ENCODE results near the gene GAP43.

The GAP43 gene

GRCh38 chr3:115602194-115602593 is 21.1 kb upstream of the GAP43 start:
- no peak overlapping the region for H3K9ac ChIP-seq (ENCODE audit: low read length)
- H4K5ac ChIP-seq (ENCODE audit: low read length) = no peak overlapping the region
- no peaks in the 10 kb centered on the region for H3K79me1 ChIP-seq (ENCODE audit: low read length)
- no peaks in the 10 kb centered on the region for H3K36me3 ChIP-seq (ENCODE audit: control insufficient read depth, insufficient read depth, low read length)
- no peak overlapping the region for H3K18ac ChIP-seq (ENCODE audit: low read length)
- H2AK5ac ChIP-seq (ENCODE audit: low read length) = no peak overlapping the region
- no peak overlapping the region for H2BK15ac ChIP-seq (replicated peaks; ENCODE audit: low read depth)
- no peak for DNase-seq
- no peak overlapping the region for H3K4me3 ChIP-seq (ENCODE audit: low read length)
- no peaks in the 10 kb centered on the region for H3K4me1 ChIP-seq (ENCODE audit: control insufficient read depth, low read depth, low read length)
- H3K4me2 ChIP-seq (ENCODE audit: low read length) = no peak overlapping the region
- H3K4ac ChIP-seq (ENCODE audit: low read depth, low read length) = no peak overlapping the region
- no peak overlapping the region for H3K56ac ChIP-seq (ENCODE audit: low read length)
- H4K8ac ChIP-seq (ENCODE audit: low read depth, low read length) = no peak overlapping the region
- H2BK120ac ChIP-seq (ENCODE audit: low read depth, low read length) = no peak overlapping the region
- WGBS (ENCODE audit: extremely low coverage, insufficient coverage, low lambda C conversion rate) = no CpG with 5 or more reads among the region's 2 CpGs
- no peaks in the 10 kb centered on the region for H3K79me2 ChIP-seq (ENCODE audit: control insufficient read depth, insufficient read depth, low read length)
- H3K23ac ChIP-seq (ENCODE audit: low read length) = no peak overlapping the region
- no peaks in the 10 kb centered on the region for H3K27me3 ChIP-seq (ENCODE audit: insufficient read depth, low read length, poor library complexity)
- H3K27ac ChIP-seq (ENCODE audit: low read depth, low read length) = no peak overlapping the region
- H2BK5ac ChIP-seq (ENCODE audit: low read length) = no peak overlapping the region

- Histone ChIP-seq H4K8ac (ENCODE audit: low read depth, low read length) (no peak overlapping the region), H3K79me2 (ENCODE audit: control insufficient read depth, insufficient read depth, low read length) (no peaks in the 10 kb centered on the region), H2BK120ac (ENCODE audit: low read depth, low read length) (no peak overlapping the region), H3K79me1 (ENCODE audit: low read length) (no peaks in the 10 kb centered on the region), H3K27ac (ENCODE audit: low read depth, low read length) (no peak overlapping the region), H2BK5ac (ENCODE audit: low read length) (no peak overlapping the region), H3K36me3 (ENCODE audit: control insufficient read depth, insufficient read depth, low read length) (no peaks in the 10 kb centered on the region), H3K18ac (ENCODE audit: low read length) (no peak overlapping the region), H3K9ac (ENCODE audit: low read length) (no peak overlapping the region), H3K23ac (ENCODE audit: low read length) (no peak overlapping the region), H2BK15ac (replicated peaks; ENCODE audit: low read depth) (no peak overlapping the region), H3K4ac (ENCODE audit: low read depth, low read length) (no peak overlapping the region), H3K27me3 (ENCODE audit: insufficient read depth, low read length, poor library complexity) (no peaks in the 10 kb centered on the region), H3K4me3 (ENCODE audit: low read length) (no peak overlapping the region), H2AK5ac (ENCODE audit: low read length) (no peak overlapping the region), H3K4me1 (ENCODE audit: control insufficient read depth, low read depth, low read length) (peaks cover 3% of the 10 kb centered on the region), H3K4me2 (ENCODE audit: low read length) (no peak overlapping the region), H3K56ac (ENCODE audit: low read length) (no peak overlapping the region), H4K5ac (ENCODE audit: low read length) (no peak overlapping the region)
- WGBS (ENCODE audit: extremely low coverage, insufficient coverage, low lambda C conversion rate) = no CpG with 5 or more reads among the region's 3 CpGs
- DNase-seq = no peak
Observed at GRCh38 chr3:115611630-115612029, 11.7 kb upstream of the GAP43 start.

- peak overlapping the region; percentile 8 for H2BK15ac ChIP-seq (replicated peaks; ENCODE audit: low read depth)
- H3K27me3 ChIP-seq (ENCODE audit: insufficient read depth, low read length, poor library complexity) = no peaks in the 10 kb centered on the region
- no peaks in the 10 kb centered on the region for H3K79me1 ChIP-seq (ENCODE audit: low read length)
- DNase-seq = peak; percentile 94
- H3K18ac ChIP-seq (ENCODE audit: low read length) = peak overlapping the region; percentile 53
- peaks cover 3% of the 10 kb centered on the region for H3K4me1 ChIP-seq (ENCODE audit: control insufficient read depth, low read depth, low read length)
- no peaks in the 10 kb centered on the region for H3K36me3 ChIP-seq (ENCODE audit: control insufficient read depth, insufficient read depth, low read length)
- H3K56ac ChIP-seq (ENCODE audit: low read length) = no peak overlapping the region
- no peak overlapping the region for H4K8ac ChIP-seq (ENCODE audit: low read depth, low read length)
- H4K5ac ChIP-seq (ENCODE audit: low read length) = no peak overlapping the region
- no peak overlapping the region for H3K4me2 ChIP-seq (ENCODE audit: low read length)
- no peak overlapping the region for H2AK5ac ChIP-seq (ENCODE audit: low read length)
- no peak overlapping the region for H2BK5ac ChIP-seq (ENCODE audit: low read length)
- WGBS (ENCODE audit: extremely low coverage, insufficient coverage, low lambda C conversion rate) = no CpG with 5 or more reads among the region's 2 CpGs
- peak overlapping the region; percentile 62 for H3K4ac ChIP-seq (ENCODE audit: low read depth, low read length)
- H3K9ac ChIP-seq (ENCODE audit: low read length) = no peak overlapping the region
- no peak overlapping the region for H3K4me3 ChIP-seq (ENCODE audit: low read length)
- H3K23ac ChIP-seq (ENCODE audit: low read length) = no peak overlapping the region
- H2BK120ac ChIP-seq (ENCODE audit: low read depth, low read length) = peak overlapping the region; percentile 51
- peak overlapping the region; percentile 45 for H3K27ac ChIP-seq (ENCODE audit: low read depth, low read length)
- H3K79me2 ChIP-seq (ENCODE audit: control insufficient read depth, insufficient read depth, low read length) = no peaks in the 10 kb centered on the region
Observed at GRCh38 chr3:115615001-115615814, 8.1 kb upstream of the GAP43 start.

- H3K79me2 ChIP-seq (ENCODE audit: control insufficient read depth, insufficient read depth, low read length) = no peaks in the 10 kb centered on the region
- no CpG with 5 or more reads among the region's 4 CpGs for WGBS (ENCODE audit: extremely low coverage, insufficient coverage, low lambda C conversion rate)
Observed at GRCh38 chr3:115616461-115616860, 6.8 kb upstream of the GAP43 start.

GRCh38 chr3:115617591-115617990 is 5.7 kb upstream of the GAP43 start:
- H2BK15ac ChIP-seq (replicated peaks; ENCODE audit: low read depth) = no peak overlapping the region
- peaks cover 3% of the 10 kb centered on the region for H3K4me1 ChIP-seq (ENCODE audit: control insufficient read depth, low read depth, low read length)
- H2BK5ac ChIP-seq (ENCODE audit: low read length) = no peak overlapping the region
- no peak overlapping the region for H2BK120ac ChIP-seq (ENCODE audit: low read depth, low read length)
- H3K27me3 ChIP-seq (ENCODE audit: insufficient read depth, low read length, poor library complexity) = no peaks in the 10 kb centered on the region
- no peak overlapping the region for H3K56ac ChIP-seq (ENCODE audit: low read length)
- WGBS (ENCODE audit: extremely low coverage, insufficient coverage, low lambda C conversion rate) = no CpG with 5 or more reads among the region's 1 CpG
- H4K8ac ChIP-seq (ENCODE audit: low read depth, low read length) = no peak overlapping the region
- H3K36me3 ChIP-seq (ENCODE audit: control insufficient read depth, insufficient read depth, low read length) = no peaks in the 10 kb centered on the region
- no peak overlapping the region for H3K4me2 ChIP-seq (ENCODE audit: low read length)
- H3K9ac ChIP-seq (ENCODE audit: low read length) = no peak overlapping the region
- H3K79me1 ChIP-seq (ENCODE audit: low read length) = no peaks in the 10 kb centered on the region
- H3K23ac ChIP-seq (ENCODE audit: low read length) = no peak overlapping the region
- no peak overlapping the region for H3K18ac ChIP-seq (ENCODE audit: low read length)
- no peak overlapping the region for H3K4ac ChIP-seq (ENCODE audit: low read depth, low read length)
- no peak overlapping the region for H4K5ac ChIP-seq (ENCODE audit: low read length)
- no peak overlapping the region for H2AK5ac ChIP-seq (ENCODE audit: low read length)
- no peaks in the 10 kb centered on the region for H3K79me2 ChIP-seq (ENCODE audit: control insufficient read depth, insufficient read depth, low read length)
- H3K27ac ChIP-seq (ENCODE audit: low read depth, low read length) = no peak overlapping the region
- no peak overlapping the region for H3K4me3 ChIP-seq (ENCODE audit: low read length)
- DNase-seq = no peak

More at GRCh38 chr3:115616461-115616860, 6.8 kb upstream of the GAP43 start:
- Histone ChIP-seq H3K18ac (ENCODE audit: low read length) (no peak overlapping the region), H3K36me3 (ENCODE audit: control insufficient read depth, insufficient read depth, low read length) (no peaks in the 10 kb centered on the region), H3K9ac (ENCODE audit: low read length) (no peak overlapping the region), H3K27me3 (ENCODE audit: insufficient read depth, low read length, poor library complexity) (no peaks in the 10 kb centered on the region), H4K5ac (ENCODE audit: low read length) (no peak overlapping the region), H3K4me3 (ENCODE audit: low read length) (no peak overlapping the region), H4K8ac (ENCODE audit: low read depth, low read length) (no peak overlapping the region), H2BK5ac (ENCODE audit: low read length) (no peak overlapping the region), H3K23ac (ENCODE audit: low read length) (no peak overlapping the region), H2AK5ac (ENCODE audit: low read length) (no peak overlapping the region), H3K4ac (ENCODE audit: low read depth, low read length) (no peak overlapping the region), H3K27ac (ENCODE audit: low read depth, low read length) (no peak overlapping the region), H2BK15ac (replicated peaks; ENCODE audit: low read depth) (no peak overlapping the region), H2BK120ac (ENCODE audit: low read depth, low read length) (no peak overlapping the region), H3K4me1 (ENCODE audit: control insufficient read depth, low read depth, low read length) (peaks cover 3% of the 10 kb centered on the region), H3K56ac (ENCODE audit: low read length) (no peak overlapping the region), H3K79me1 (ENCODE audit: low read length) (no peaks in the 10 kb centered on the region), H3K4me2 (ENCODE audit: low read length) (no peak overlapping the region)
- no peak for DNase-seq
